GM19023 (cell line): Measurements from ENCODE around the gene COL6A2.
"Not testable (repeated sequence)": the region's sequence is repeated elsewhere in the genome, so short reads cannot be mapped to it uniquely, and the experiment has no call there.

Experiments used
- ATAC-seq: cut with Tn5 transposase; IDR thresholded peaks from one replicate; pipeline ENCODE4 v1.9.1; 2021; ENCODE audit warnings: mild to moderate bottlenecking, moderate library complexity; ENCODE audit not compliant: unreplicated experiment

Gene COL6A2

GRCh38 chr21:46097336-46098293 lies at the start of gene COL6A2:
TSS of gene COL6A2 (plus strand) at chr21:46098112.
- no peak for ATAC-seq

GRCh38 chr21:46048926-46049889 lies 48.7 kb upstream of the COL6A2 start:
- no peak for ATAC-seq

GRCh38 chr21:46049890-46050667 lies 47.8 kb upstream of the COL6A2 start:
- ATAC-seq, result no peak

GRCh38 chr21:46050668-46051378 lies 47.1 kb upstream of the COL6A2 start:
- ATAC-seq, result no peak

- no peak for ATAC-seq
These were observed 46.5 kb upstream of the COL6A2 start for GRCh38 chr21:46051379-46051770.

- ATAC-seq, result no peak
These were observed 45.9 kb upstream of the COL6A2 start for GRCh38 chr21:46051821-46052675.

- no peak for ATAC-seq
These were observed 44.9 kb upstream of the COL6A2 start for GRCh38 chr21:46052703-46053651.

- ATAC-seq, result no peak
These were observed 43.9 kb upstream of the COL6A2 start for GRCh38 chr21:46054031-46054430.

- no peak for ATAC-seq
These were observed 43.4 kb upstream of the COL6A2 start for GRCh38 chr21:46054451-46054881.

GRCh38 chr21:46055863-46056281 lies 42.0 kb upstream of the COL6A2 start:
- ATAC-seq, result no peak

GRCh38 chr21:46056450-46056903 lies 41.4 kb upstream of the COL6A2 start:
- no peak for ATAC-seq

- no peak for ATAC-seq
These were observed 40.7 kb upstream of the COL6A2 start for GRCh38 chr21:46057111-46057709.

- no peak for ATAC-seq
These were observed 40.1 kb upstream of the COL6A2 start for GRCh38 chr21:46057710-46058241.

GRCh38 chr21:46058431-46059145 lies 39.3 kb upstream of the COL6A2 start:
- ATAC-seq, result no peak

GRCh38 chr21:46059195-46059594 lies 38.7 kb upstream of the COL6A2 start:
- ATAC-seq, result no peak

- not testable (repeated sequence) for ATAC-seq
These were observed 38.0 kb upstream of the COL6A2 start for GRCh38 chr21:46059711-46060455.
